ENCODE data around the gene PBRM1.

DNA sequence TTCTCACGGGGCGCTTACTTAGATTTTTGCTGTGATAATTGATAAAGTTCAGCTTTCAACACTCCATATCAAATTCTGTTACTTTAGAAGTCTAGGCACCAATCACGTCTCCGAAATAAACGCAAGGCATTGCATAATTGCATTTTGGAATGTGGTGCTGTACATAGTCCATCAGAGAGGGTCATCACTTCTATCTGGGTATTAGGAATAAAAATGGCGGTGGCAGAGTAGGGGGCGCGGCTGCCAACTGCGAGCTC is 149.7 kb downstream of the PBRM1 start:
- no peak for TF ChIP-seq CTCF (IDR thresholded peaks at IDR 0.05)
- no peak for TF ChIP-seq EZH2 (IDR thresholded peaks at IDR 0.05)

Measured in neural progenitor cell (in vitro differentiated cells).